Measurements from ENCODE around the gene LKAAEAR1.

LKAAEAR1 gene

GRCh38 chr20:64067005-64067632 lies 17.1 kb downstream of the LKAAEAR1 start:
- DNase-seq (ENCODE audit: low read depth in 2 of 2) = no peak

GRCh38 chr20:64065974-64066343 lies 18.2 kb downstream of the LKAAEAR1 start:
- no peak for DNase-seq (ENCODE audit: low read depth in 2 of 2)

- no peak for DNase-seq (ENCODE audit: low read depth in 2 of 2)
Measured at GRCh38 chr20:64065062-64065973, 18.9 kb downstream of the LKAAEAR1 start.

- DNase-seq (ENCODE audit: low read depth in 2 of 2) = no peak
Measured at GRCh38 chr20:64064145-64064698, 20.0 kb downstream of the LKAAEAR1 start.

- DNase-seq (ENCODE audit: low read depth in 2 of 2) = no peak
Measured at GRCh38 chr20:64063389-64064144, 20.6 kb downstream of the LKAAEAR1 start.

GRCh38 chr20:64062596-64063388 lies 21.4 kb downstream of the LKAAEAR1 start, which contains the start of gene TCEA2:
TCEA2 (plus strand) TSS chr20:64063198; CDS start chr20:64063313, 115 bp downstream.
- peak; percentile 89 for DNase-seq (ENCODE audit: low read depth in 2 of 2)

GRCh38 chr20:64062276-64062595 lies 22.0 kb downstream of the LKAAEAR1 start:
- DNase-seq (ENCODE audit: low read depth in 2 of 2) = no peak

GRCh38 chr20:64058536-64058935 lies 25.7 kb downstream of the LKAAEAR1 start:
- DNase-seq (ENCODE audit: low read depth in 2 of 2) = no peak

- DNase-seq (ENCODE audit: low read depth in 2 of 2) = no peak
Measured at GRCh38 chr20:64057628-64058498, 26.3 kb downstream of the LKAAEAR1 start.

- no peak for DNase-seq (ENCODE audit: low read depth in 2 of 2)
Measured at GRCh38 chr20:64056889-64057627, 27.1 kb downstream of the LKAAEAR1 start.

- DNase-seq (ENCODE audit: low read depth in 2 of 2) = no peak
Measured at GRCh38 chr20:64056639-64056888, 27.6 kb downstream of the LKAAEAR1 start.

GRCh38 chr20:64055893-64056638 lies 28.1 kb downstream of the LKAAEAR1 start:
- DNase-seq (ENCODE audit: low read depth in 2 of 2) = no peak

GRCh38 chr20:64055396-64055892 lies 28.8 kb downstream of the LKAAEAR1 start:
- DNase-seq (ENCODE audit: low read depth in 2 of 2) = no peak

GRCh38 chr20:64053841-64054661 lies 30.1 kb downstream of the LKAAEAR1 start:
- DNase-seq (ENCODE audit: low read depth in 2 of 2) = no peak

- DNase-seq (ENCODE audit: low read depth in 2 of 2) = no peak
Measured at GRCh38 chr20:64052987-64053840, 31.0 kb downstream of the LKAAEAR1 start.

- DNase-seq (ENCODE audit: low read depth in 2 of 2) = no peak
Measured at GRCh38 chr20:64052326-64052722, 31.9 kb downstream of the LKAAEAR1 start.

All from fibroblast of skin of left quadriceps (primary cell).